HG02970 (cell line): Measurements from ENCODE around the gene LANCL2.

Experiments
- ATAC-seq: cut with Tn5 transposase; IDR thresholded peaks from one replicate; pipeline ENCODE4 v1.9.1; 2021; ENCODE audit warnings: mild to moderate bottlenecking, moderate library complexity, moderate number of reproducible peaks; ENCODE audit not compliant: unreplicated experiment, low FRiP score

Gene LANCL2

DNA sequence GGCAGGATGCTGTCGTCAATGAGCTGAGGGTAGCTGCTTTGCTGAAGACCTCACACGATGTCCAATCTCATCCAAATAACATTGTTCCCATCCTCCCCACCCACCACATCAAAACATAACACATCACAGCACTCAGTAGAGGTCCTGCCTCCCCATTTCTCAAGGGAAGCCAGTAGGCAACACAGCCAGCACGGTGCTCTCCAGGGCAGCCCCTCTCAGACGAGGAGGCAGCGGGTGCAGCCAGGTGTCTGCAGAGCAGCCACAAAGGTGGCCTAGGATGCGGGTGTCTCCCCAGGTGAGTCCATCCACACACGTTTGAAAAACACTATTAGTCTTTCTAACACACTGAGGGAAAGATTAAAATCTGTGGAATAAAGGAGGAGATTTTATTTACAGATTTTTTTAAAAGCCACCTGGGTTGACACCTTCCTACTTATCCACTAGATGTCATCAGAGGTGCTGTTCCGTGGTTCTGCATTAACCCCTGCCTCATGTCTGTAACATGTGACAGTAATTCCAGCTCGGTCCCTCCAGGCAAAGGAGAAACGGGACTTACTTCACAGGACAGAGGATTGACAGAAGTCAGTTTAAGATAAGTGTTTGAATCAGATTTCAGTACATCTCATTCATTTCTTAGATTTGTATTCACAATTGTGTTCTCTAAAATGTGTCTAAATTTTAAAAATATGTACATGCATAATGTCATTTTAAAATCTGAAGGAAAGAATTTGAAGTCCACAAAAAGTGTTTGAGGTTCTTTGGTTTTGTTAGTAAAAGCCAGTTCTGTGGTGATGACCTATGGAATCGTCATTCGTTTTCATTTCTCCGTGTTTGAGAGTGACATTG is 68.0 kb downstream of the LANCL2 start:
- no peak for ATAC-seq

- no peak for ATAC-seq
Measured at GRCh38 chr7:55435466-55435865, 70.3 kb downstream of the LANCL2 start.

GRCh38 chr7:55436457-55436856 is 71.3 kb downstream of the LANCL2 start:
- no peak for ATAC-seq

GRCh38 chr7:55437375-55437774 is 72.2 kb downstream of the LANCL2 start:
- ATAC-seq, result no peak

DNA sequence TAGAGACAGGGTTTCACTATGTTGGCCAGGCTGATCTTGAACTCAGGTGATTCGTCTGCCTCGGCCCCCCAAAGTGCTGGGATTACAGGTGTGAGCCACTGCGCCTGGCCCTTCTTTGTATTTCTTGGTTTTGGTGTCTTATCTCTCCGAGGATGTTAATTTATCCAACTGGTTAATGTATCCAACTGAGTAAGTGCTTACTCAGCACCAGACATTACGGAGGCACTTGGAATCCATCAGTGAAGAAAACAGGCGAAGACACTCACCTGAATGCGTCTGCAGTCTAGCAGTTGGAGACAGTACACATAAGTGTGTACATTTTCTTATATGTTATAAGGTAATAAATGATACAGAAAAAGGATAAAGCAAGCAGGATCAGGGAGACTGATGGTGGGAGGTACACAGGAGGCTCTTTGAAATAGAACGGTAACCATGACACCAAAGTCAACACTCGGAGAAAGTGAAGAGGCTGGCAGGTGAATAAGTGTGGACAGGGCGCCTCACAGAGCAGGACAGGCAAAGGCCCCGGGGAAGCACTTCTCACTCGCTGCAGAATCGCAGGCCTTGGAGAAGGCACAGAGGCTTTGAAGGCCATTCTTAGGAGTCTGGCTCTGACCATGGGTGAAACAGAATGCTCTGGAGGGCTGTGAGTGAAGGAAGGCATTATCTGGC is 73.1 kb downstream of the LANCL2 start:
- no peak for ATAC-seq

- no peak for ATAC-seq
Measured at GRCh38 chr7:55438757-55439525, 73.8 kb downstream of the LANCL2 start.

DNA sequence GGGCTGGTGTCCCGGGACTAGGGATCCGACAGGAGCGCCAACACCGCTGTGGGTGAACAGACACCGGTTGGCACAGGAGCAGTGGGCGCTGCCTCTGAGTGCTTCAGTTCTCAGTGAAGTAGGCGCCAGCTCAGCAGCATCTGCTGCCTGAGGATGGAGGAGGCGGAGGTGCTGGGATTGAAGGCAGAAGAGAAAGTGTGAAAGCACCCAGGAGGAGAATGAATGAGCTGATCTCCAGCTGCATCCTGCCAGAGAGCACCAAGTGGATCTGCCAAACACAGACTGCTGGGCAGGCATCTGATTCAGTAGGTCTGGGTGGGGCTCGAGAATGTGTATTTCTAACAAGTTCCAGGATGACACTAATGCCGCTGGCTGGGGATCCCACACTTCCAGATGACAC is 74.5 kb downstream of the LANCL2 start:
- no peak for ATAC-seq

DNA sequence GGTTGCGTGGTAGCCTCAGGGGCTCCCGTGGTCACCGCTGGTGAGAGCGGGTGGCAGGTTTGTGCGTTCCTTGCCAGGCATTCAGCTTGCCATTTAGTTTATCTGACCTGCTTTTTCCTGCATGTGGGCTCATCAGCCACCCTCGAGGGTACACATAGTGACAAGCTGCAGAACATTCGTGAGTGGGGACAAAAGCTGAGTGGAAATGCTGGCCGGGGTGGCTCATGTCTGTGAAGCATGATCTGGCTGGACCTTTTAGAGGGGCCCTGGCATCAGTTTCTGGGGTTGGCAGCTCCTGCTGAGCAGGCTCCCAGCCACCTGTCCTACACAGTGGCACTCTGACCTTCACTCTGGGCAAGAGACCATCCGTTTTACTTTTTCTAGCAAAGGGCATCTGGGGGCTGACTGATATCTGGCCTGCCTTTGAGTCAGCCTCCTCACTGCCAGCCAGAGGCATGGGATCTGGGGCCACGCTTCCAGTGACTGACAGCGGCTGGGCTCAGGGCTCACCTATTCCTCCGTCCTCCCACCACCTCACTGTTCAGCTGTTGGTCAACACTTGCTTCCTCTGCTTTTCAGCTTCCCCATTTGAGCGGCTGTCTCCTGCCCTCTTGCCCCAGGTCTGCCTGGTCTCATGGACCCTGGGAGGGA is 75.0 kb downstream of the LANCL2 start:
- no peak for ATAC-seq

- no peak for ATAC-seq
Measured at GRCh38 chr7:55441002-55441401, 75.9 kb downstream of the LANCL2 start.

DNA sequence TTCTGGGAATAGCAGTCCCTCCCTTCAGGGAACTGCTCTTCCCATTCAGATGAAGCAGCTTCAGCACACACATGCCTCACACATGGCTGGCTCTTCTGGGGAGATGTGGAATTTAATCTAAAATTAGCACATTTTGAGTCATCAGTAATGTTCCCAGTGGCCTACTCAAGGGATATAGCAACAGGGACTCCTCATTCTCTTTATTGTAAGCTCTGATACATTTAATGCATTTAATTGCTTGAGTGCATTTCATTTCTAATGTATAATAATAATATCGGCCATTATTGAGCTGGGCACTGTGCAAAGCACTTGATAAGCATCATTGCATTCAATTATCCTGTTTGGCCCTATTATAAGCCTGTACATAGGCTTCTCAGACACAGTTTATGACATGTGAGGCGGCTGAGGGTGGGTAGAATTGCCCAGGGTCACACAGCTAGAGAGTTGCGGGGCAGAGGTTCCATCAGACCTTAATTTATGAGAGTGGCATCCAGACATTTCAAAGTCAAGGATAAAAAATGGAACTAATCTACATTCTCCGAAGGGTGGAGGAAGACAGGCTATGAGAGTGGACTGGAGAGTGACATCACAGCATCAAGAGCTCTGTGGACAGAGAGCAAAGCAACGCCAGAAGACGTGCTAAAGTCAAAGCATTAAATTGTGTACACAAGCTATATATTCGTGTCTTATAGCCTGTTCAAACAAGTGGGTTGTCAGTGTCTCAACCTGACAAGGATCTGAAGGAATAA is 76.8 kb downstream of the LANCL2 start:
- ATAC-seq, result no peak

GRCh38 chr7:55444786-55445185 is 79.6 kb downstream of the LANCL2 start:
- ATAC-seq, result no peak

DNA sequence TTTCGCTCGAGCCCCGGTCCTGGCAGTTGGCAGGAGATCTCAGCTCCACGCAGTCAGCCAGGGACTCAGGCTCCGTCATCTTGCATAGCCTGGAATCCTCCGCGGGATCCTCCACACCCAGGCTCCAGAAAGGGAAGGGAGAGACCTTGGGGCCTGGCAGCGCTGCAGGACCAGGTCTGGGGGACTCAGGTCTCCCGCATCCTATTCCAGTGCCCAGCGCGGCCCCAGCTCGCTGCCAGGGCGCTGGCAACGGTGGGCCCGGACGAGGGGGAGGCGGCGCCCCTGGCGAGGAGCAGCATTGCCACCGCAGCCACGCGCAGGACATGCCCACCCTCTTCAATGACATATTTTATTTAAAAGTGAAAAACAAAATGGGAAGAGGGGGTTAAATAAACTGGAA is 83.4 kb downstream of the LANCL2 start:
- ATAC-seq, result no peak

- no peak for ATAC-seq
Measured at GRCh38 chr7:55449205-55449991, 84.3 kb downstream of the LANCL2 start.

DNA sequence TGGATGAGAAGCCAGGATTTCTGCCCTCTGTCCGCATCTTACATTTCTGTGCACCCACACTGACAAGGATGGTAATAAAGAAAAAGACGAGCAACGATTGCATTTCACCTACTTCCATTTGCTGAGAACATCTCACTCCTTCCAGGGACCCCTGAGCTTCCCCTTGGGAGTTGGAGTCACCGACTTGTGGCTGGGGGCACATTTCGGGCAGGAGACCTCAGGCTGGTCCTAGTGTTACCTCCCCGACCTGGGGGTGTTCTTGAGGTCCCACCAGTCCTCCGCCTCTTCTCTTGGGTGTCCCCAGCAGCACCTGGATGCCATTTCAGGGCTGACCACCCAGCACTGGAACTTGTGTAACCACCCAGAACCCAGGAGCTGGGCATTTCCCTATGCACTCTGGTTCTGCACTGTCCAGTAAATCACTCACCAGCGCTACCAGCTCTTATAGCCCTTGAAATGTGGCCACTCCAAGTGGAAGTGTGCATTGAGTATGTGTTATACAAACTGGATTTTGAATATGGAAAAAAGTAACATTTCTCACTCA is 84.9 kb downstream of the LANCL2 start:
- ATAC-seq, result no peak

DNA sequence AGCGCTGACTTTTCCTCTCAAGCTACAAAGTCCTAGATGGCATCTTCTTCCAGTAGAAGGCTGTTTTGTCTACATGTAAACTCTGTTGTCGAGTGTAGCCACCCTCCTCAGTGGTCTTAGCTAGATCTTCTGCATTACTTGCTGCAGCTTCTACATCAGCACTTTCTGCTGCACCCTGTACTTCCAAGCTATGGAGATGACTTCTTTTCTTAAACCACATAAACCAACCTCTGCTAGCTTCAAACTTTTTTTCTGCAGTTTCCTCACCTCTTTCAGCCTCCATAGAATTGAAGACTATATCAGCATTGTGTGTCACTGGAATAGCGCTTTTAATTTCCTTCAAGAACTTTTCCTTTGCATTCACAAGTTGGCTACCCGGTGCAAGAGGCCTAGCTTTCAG is 87.8 kb downstream of the LANCL2 start:
- ATAC-seq, result no peak

- no peak for ATAC-seq
Measured at GRCh38 chr7:55457801-55458200, 92.7 kb downstream of the LANCL2 start.

DNA sequence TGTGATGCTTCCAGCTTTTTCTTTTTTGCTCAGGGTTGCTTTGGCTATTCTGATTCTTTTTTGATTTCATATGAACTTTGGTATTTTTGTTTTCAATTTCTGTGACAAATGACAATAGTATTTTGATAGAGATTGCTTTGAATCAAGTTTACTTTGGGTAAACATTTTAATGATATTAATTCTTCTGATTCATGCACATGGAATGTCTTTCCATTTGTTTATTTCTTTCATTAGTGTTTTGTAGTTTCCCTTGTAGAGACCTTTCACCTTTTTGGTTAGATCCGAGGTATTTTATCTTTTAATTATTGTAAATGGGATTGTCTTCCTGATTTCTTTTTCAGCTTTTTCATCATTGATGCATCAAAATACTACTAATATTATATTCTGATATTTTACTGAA is 93.2 kb downstream of the LANCL2 start:
- ATAC-seq, result no peak

- no peak for ATAC-seq
Measured at GRCh38 chr7:55463686-55464262, 98.6 kb downstream of the LANCL2 start.

GRCh38 chr7:55464422-55464821 is 99.3 kb downstream of the LANCL2 start:
- ATAC-seq, result no peak
